ENCODE results near the gene TMEM59L.

Gene TMEM59L

GRCh38 chr19:18611327-18612050 lies 1.2 kb upstream of the TMEM59L start:
- peak overlapping the region; percentile 17 for H3K4me3 ChIP-seq (ENCODE audit: low read depth, low read length)
- POLR2A ChIA-PET: interaction anchor here (0.6 to 1.5 kb wide), 3 partner anchors 40 to 308 kb away, joined by 3 to 5 read pairs (median 5); partner anchors contain the start of genes COPE, DDX49, KXD1 and UBA52
- H3K27ac ChIP-seq (ENCODE audit: extremely low read depth, low read depth, low read length): no peak overlapping the region
- peaks cover 4% of the 10 kb centered on the region for H3K4me1 ChIP-seq (ENCODE audit: control insufficient read depth, insufficient read depth, low read length)
- CTCF ChIA-PET: interaction anchor here (1.0 kb wide), 1 partner anchor 10 kb away, joined by 3 read pairs; no protein-coding TSS in a partner anchor
- no peaks in the 10 kb centered on the region for H3K36me3 ChIP-seq (ENCODE audit: control insufficient read depth in 2 of 2, insufficient read depth in 1 of 2, low read length in 2 of 2)
- H3K9me3 ChIP-seq (ENCODE audit: control insufficient read depth, insufficient read depth, low read depth, low read length): no peaks in the 10 kb centered on the region
- no peak for TF ChIP-seq ZNF791 (tag by site-specific recombination; IDR thresholded peaks at IDR 0.05)
- peak; percentile 38 for TF ChIP-seq ZBTB26 (tag by site-specific recombination; optimal IDR thresholded peaks at IDR 0.05)
- TF ChIP-seq ZNF548 (tag by site-specific recombination; IDR thresholded peaks at IDR 0.05): no peak
- TF ChIP-seq GLIS2 (tag by site-specific recombination; IDR thresholded peaks at IDR 0.05): peak; percentile 66
- TF ChIP-seq ZNF174 (tag by site-specific recombination; IDR thresholded peaks at IDR 0.05): no peak
- peak; percentile 38; the same call in 1 of the 2 replicates for TF ChIP-seq KLF16 (tag by site-specific recombination; IDR thresholded peaks at IDR 0.05)
- TF ChIP-seq HIC1 (tag by site-specific recombination; IDR thresholded peaks at IDR 0.05): peak; percentile 75
- peak; percentile 35; the same call in 1 of the 2 replicates for TF ChIP-seq ZBTB10 (tag by site-specific recombination; IDR thresholded peaks at IDR 0.05)
- TF ChIP-seq ZFHX2 (tag by site-specific recombination; conservative IDR thresholded peaks at IDR 0.05): peak; percentile 98
- TF ChIP-seq ZNF488 (tag by site-specific recombination; IDR thresholded peaks at IDR 0.05): no peak
- peak; percentile 87 for TF ChIP-seq SP3 (tag by site-specific recombination; IDR thresholded peaks at IDR 0.05)
- TF ChIP-seq KLF1 (tag by site-specific recombination; IDR thresholded peaks at IDR 0.05): peak; percentile 99
- TF ChIP-seq ZIC2 (tag by site-specific recombination; IDR thresholded peaks at IDR 0.05): peak; percentile 74
- TF ChIP-seq PATZ1 (tag by site-specific recombination; IDR thresholded peaks at IDR 0.05): peak; percentile 91
- peak; percentile 31; the same call in 1 of the 2 replicates for TF ChIP-seq KLF10 (tag by site-specific recombination; IDR thresholded peaks at IDR 0.05)
- TF ChIP-seq ZSCAN23 (tag by site-specific recombination; IDR thresholded peaks at IDR 0.05): no peak
- TF ChIP-seq SP2 (tag by site-specific recombination; IDR thresholded peaks at IDR 0.05): peak; percentile 47
- TF ChIP-seq SCRT1 (tag by site-specific recombination; IDR thresholded peaks at IDR 0.05; ENCODE audit: borderline replicate concordance): no peak
- peak; percentile 90 for TF ChIP-seq ZNF335 (tag by site-specific recombination; conservative IDR thresholded peaks at IDR 0.05)
- peak; percentile 92 for TF ChIP-seq EGR2 (tag by site-specific recombination; IDR thresholded peaks at IDR 0.05; ENCODE audit: low read depth)
- peak; percentile 19; the same call in 1 of the 2 replicates for TF ChIP-seq ZNF600 (tag by site-specific recombination; IDR thresholded peaks at IDR 0.05)
- TF ChIP-seq ZNF398 (tag by site-specific recombination; IDR thresholded peaks at IDR 0.05): peak; percentile 80
- peak; percentile 91 for TF ChIP-seq GLIS1 (tag by site-specific recombination; IDR thresholded peaks at IDR 0.05)
- TF ChIP-seq ZNF596 (tag by site-specific recombination; IDR thresholded peaks at IDR 0.05): no peak
- TF ChIP-seq ZXDB (tag by site-specific recombination; IDR thresholded peaks at IDR 0.05): peak; percentile 95
